T-cell (primary cell): ENCODE measurements around the gene CD70. TPM values are rescaled to one million over a fixed set of nuclear protein-coding genes. Genes with fewer than 3 reads are reported as not detected.

Experiments
- ATAC-seq, 4 experiments: fragments of 200-7000 bp in 3 of 4; fragments of 150-1000 bp in 1 of 4; cut with Tn5 transposase; replicated peaks in 1 of 4; 1 replicate in 3 of 4; 2 replicates in 1 of 4; pipeline ENCODE4 v1.10.0; 2021; ENCODE audit warnings: moderate library complexity in 3 of 4, mild to moderate bottlenecking in 2 of 4, moderate number of reproducible peaks in 1 of 4
- CTCF ChIA-PET, 2 donors: fragments of 300-600 bp; sonication (Branson Sonifier 250); formaldehyde crosslinking; loops; one replicate each; lab custom pipeline; 2022; ENCODE audit warnings: antibody characterized with exemption in 2 of 2; lab: Charles Lee
- POLR2A ChIA-PET, 2 donors: fragments of 300-600 bp; sonication (Branson Sonifier 250); formaldehyde crosslinking; loops; one replicate each; lab custom pipeline; 2022; ENCODE audit warnings: antibody characterized with exemption in 2 of 2; lab: Charles Lee
- DNase-seq, 35 experiments: peaks; one replicate each; pipeline versions ENCODE4 v3.0.0 to v3.0.0-alpha.2; 2013 to 2023
- H3K27ac ChIP-seq: one replicate; pipeline ENCODE4 v1.5.1; 2013; ENCODE audit warnings: low read length
- H3K27me3 ChIP-seq, 2 experiments: replicated peaks in 1 of 2; 1 replicate in 1 of 2; 2 replicates in 1 of 2; pipeline versions ENCODE4 v1.6.1 to v1.7.0; 2013; ENCODE audit warnings: low read length in 1 of 2, mixed read lengths in 1 of 2; ENCODE audit not compliant: control insufficient read depth in 2 of 2, insufficient read depth in 2 of 2; ENCODE audit errors: extremely low read depth in 1 of 2
- H3K36me3 ChIP-seq, 2 donors: 1 replicate in 1 of 2; 2 replicates in 1 of 2; pipeline versions ENCODE4 v1.6.1 to v1.7.0; 2013; ENCODE audit warnings: low read length in 1 of 2; ENCODE audit not compliant: control insufficient read depth in 2 of 2, insufficient read depth in 1 of 2; ENCODE audit errors: extremely low read depth in 1 of 2
- H3K4me1 ChIP-seq, 2 experiments: 1 replicate in 1 of 2; 2 replicates in 1 of 2; pipeline versions ENCODE4 v1.6.1 to v1.7.0; 2013; ENCODE audit warnings: low read length in 2 of 2, mixed read lengths in 1 of 2; ENCODE audit not compliant: insufficient read depth in 2 of 2, control insufficient read depth in 1 of 2; ENCODE audit errors: extremely low read depth in 1 of 2
- H3K4me3 ChIP-seq, 2 donors: 1 replicate in 1 of 2; 2 replicates in 1 of 2; pipeline versions ENCODE4 v1.5.1 to v1.7.0; 2013; ENCODE audit warnings: mild to moderate bottlenecking in 2 of 2, low read length in 1 of 2, moderate library complexity in 1 of 2; ENCODE audit not compliant: control insufficient read depth in 1 of 2; ENCODE audit errors: extremely low read depth in 1 of 2
- H3K9me3 ChIP-seq: 2 replicates; pipeline ENCODE4 v1.7.0; 2013
- H3K27ac Mint-ChIP-seq, 2 donors: one replicate each; pipeline ENCODE4 v1.8.0; 2020 to 2021; ENCODE audit warnings: mild to moderate bottlenecking in 2 of 2, mixed read lengths in 2 of 2
- H3K27me3 Mint-ChIP-seq, 2 donors: one replicate each; pipeline ENCODE4 v1.8.0; 2021 to 2022; ENCODE audit warnings: mixed read lengths in 2 of 2
- H3K36me3 Mint-ChIP-seq: one replicate; pipeline ENCODE4 v1.8.0; 2021; ENCODE audit warnings: mixed read lengths
- H3K4me1 Mint-ChIP-seq, 3 donors: one replicate each; pipeline ENCODE4 v1.8.0; 2020 to 2022; ENCODE audit warnings: mixed read lengths in 3 of 3, mild to moderate bottlenecking in 1 of 3
- H3K4me3 Mint-ChIP-seq, 3 donors: one replicate each; pipeline ENCODE4 v1.8.0; 2020 to 2022; ENCODE audit warnings: mild to moderate bottlenecking in 3 of 3, mixed read lengths in 3 of 3, moderate library complexity in 3 of 3
- H3K9me3 Mint-ChIP-seq, 3 donors: one replicate each; pipeline ENCODE4 v1.8.0; 2020 to 2022; ENCODE audit warnings: mixed read lengths in 3 of 3
- WGBS: methylation state at CpG from one replicate; pipeline ENCODE4 v1.1.5; 2013; ENCODE audit warnings: missing lambda C conversion rate; ENCODE audit not compliant: insufficient coverage; 5-methylcytosine and 5-hydroxymethylcytosine counted together
- total RNA-seq, 35 experiments: library from RNA in 6 of 35; stranded (reverse) in 6 of 35; fragments of 120-200 nt in 1 of 35; gene quantifications; one replicate each; pipeline versions ENCODE4 v1.2.1 to v1.2.4 and lab custom pipeline; 2013 to 2026

CD70 gene
- total RNA-seq, 5 donors from 2014 or later (not counting 1 experiment from before 2014, with no cell fraction given), result 1.9 to 4.3 (median 2.0) TPM

DNA sequence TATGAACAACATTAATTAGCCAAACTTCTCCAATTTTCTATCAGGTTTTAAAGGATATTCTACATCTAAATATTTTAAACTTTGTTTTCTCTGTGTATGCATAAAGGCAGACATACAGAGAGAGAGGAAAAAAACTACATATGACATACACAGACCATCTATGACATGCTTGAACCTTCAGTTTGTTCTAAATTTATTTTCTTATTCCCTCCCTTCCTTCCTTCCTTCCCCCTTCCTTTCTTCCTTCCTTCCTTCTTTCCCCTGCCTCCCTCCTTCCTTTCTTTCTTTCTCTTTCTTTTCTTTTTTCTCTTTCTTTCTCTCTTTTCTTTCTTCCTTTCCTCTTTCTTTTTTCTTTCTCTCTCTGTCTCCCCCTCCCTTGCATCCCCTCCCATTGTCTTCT, 35.8 kb upstream of the CD70 start:
- H3K9me3 ChIP-seq, result no peaks in the 10 kb centered on the region
- Mint-ChIP-seq H3K27ac (no peak overlapping the region), H3K4me1 (peaks cover 0 to 3% (median 1%) of the 10 kb centered on the region in 3 donors), H3K9me3 (peaks cover 0 to 4% (median 0%) of the 10 kb centered on the region in 3 donors), H3K27me3 (peaks cover 6 to 10% of the 10 kb centered on the region in 2 donors), H3K36me3 (no peaks in the 10 kb centered on the region), H3K4me3 (no peak overlapping the region)
- POLR2A ChIA-PET, result no interaction called here
- ATAC-seq, result no peak
- H3K4me1 ChIP-seq, result peaks cover 0 to under 1% of the 10 kb centered on the region in 2 experiments
- CTCF ChIA-PET, result no interaction called here
- no peak overlapping the region for H3K27ac ChIP-seq
- H3K27me3 ChIP-seq, result no peaks in the 10 kb centered on the region
- H3K4me3 ChIP-seq, result no peak overlapping the region
- DNase-seq, result no peak
- H3K36me3 ChIP-seq, result no peaks in the 10 kb centered on the region

DNA sequence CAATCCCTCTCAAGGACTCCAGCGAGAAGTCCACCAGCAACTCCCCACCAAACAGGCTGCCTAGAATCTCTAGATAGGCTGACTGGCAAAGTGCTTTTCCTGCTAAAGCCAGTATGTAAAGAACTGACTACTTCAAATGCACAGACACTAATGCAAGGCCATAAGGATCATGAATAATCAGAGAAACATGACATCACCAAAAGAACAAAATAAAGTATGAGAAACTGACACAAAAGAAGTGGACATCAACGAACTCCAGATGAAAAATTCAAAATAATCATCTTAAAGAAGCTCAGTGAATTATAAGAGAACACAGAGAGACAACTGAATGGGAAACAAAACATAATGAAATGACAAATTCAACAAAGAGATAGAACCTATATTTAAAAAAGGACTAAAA, 26.4 kb upstream of the CD70 start:
- H3K9me3 ChIP-seq, result peaks cover 6% of the 10 kb centered on the region
- no peak overlapping the region for H3K4me3 Mint-ChIP-seq
- no peaks in the 10 kb centered on the region for H3K36me3 Mint-ChIP-seq
- H3K36me3 ChIP-seq, result no peaks in the 10 kb centered on the region
- peaks cover 14 to 17% of the 10 kb centered on the region in 2 donors for H3K27me3 Mint-ChIP-seq
- ChIA-PET CTCF (interaction anchor here in 1 of 2 donors (0.5 kb wide), 1 partner anchor 254 kb away, joined by 5 read pairs; no protein-coding TSS in a partner anchor), POLR2A (interaction anchor here in 1 of 2 donors (0.6 kb wide), 1 partner anchor 1300 kb away, joined by 3 read pairs; no protein-coding TSS in a partner anchor)
- peaks cover 0 to 2% (median 0%) of the 10 kb centered on the region in 3 donors for H3K4me1 Mint-ChIP-seq
- 100% methylated on average over 1 of the region's 2 CpGs for WGBS
- H3K4me3 ChIP-seq, result no peak overlapping the region
- ATAC-seq (no peak), DNase-seq (no peak)
- H3K9me3 Mint-ChIP-seq, result peaks cover 7 to 24% (median 17%) of the 10 kb centered on the region in 3 donors
- H3K4me1 ChIP-seq, result no peaks in the 10 kb centered on the region
- peaks cover 0 to 10% of the 10 kb centered on the region in 2 experiments for H3K27me3 ChIP-seq
- H3K27ac ChIP-seq, result no peak overlapping the region
- no peak overlapping the region for H3K27ac Mint-ChIP-seq

DNA sequence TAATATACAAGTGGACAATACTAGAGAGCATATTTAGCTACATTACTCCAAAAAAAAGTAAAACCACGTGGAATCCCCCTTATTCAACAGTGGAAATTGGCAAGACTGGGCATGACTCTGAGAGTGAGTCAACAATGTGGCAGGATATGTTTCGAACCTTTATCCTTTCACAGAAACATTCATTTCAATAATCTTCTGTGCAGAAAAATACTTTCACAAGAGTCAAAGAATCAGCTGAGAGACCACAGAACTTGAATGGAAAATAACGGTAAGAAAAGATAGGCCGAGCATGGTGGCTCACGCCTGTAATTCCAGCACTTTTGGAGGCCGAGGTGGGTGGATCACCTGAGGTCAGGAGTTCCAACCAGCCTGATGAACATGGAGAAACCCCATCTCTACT, 25.1 kb upstream of the CD70 start:
- WGBS, result 28% methylated on average over 2 of the region's 6 CpGs
- no peak overlapping the region for H3K27ac Mint-ChIP-seq
- Histone ChIP-seq H3K4me3 (no peak overlapping the region), H3K27ac (no peak overlapping the region), H3K9me3 (peaks cover 6% of the 10 kb centered on the region), H3K4me1 (no peaks in the 10 kb centered on the region), H3K36me3 (no peaks in the 10 kb centered on the region), H3K27me3 (peaks cover 0 to 14% of the 10 kb centered on the region in 2 experiments)
- POLR2A ChIA-PET, result no interaction called here
- peaks cover 0 to 2% (median 0%) of the 10 kb centered on the region in 3 donors for H3K4me1 Mint-ChIP-seq
- peaks cover 23 to 24% of the 10 kb centered on the region in 2 donors for H3K27me3 Mint-ChIP-seq
- H3K36me3 Mint-ChIP-seq, result no peaks in the 10 kb centered on the region
- CTCF ChIA-PET, result no interaction called here
- peaks cover 7 to 24% (median 17%) of the 10 kb centered on the region in 3 donors for H3K9me3 Mint-ChIP-seq
- no peak overlapping the region for H3K4me3 Mint-ChIP-seq
- no peak for ATAC-seq
- no peak for DNase-seq

GRCh38 chr19:6613711-6614110, 22.8 kb upstream of the CD70 start:
- DNase-seq (no peak), ATAC-seq (no peak)
- no peak overlapping the region for H3K27ac ChIP-seq
- WGBS, result 25% methylated on average over 1 of the region's 6 CpGs
- H3K9me3 ChIP-seq, result no peaks in the 10 kb centered on the region
- no peaks in the 10 kb centered on the region for H3K4me1 ChIP-seq
- Mint-ChIP-seq H3K36me3 (no peaks in the 10 kb centered on the region), H3K27ac (no peak overlapping the region), H3K27me3 (peaks cover 37 to 39% of the 10 kb centered on the region in 2 donors), H3K4me3 (no peak overlapping the region), H3K4me1 (peaks cover 0 to 2% (median 0%) of the 10 kb centered on the region in 3 donors), H3K9me3 (peaks cover 7 to 13% (median 13%) of the 10 kb centered on the region in 3 donors)
- POLR2A ChIA-PET, result no interaction called here
- CTCF ChIA-PET, result no interaction called here
- H3K4me3 ChIP-seq, result no peak overlapping the region
- H3K36me3 ChIP-seq, result no peaks in the 10 kb centered on the region
- H3K27me3 ChIP-seq, result peaks cover 4 to 23% of the 10 kb centered on the region in 2 experiments

DNA sequence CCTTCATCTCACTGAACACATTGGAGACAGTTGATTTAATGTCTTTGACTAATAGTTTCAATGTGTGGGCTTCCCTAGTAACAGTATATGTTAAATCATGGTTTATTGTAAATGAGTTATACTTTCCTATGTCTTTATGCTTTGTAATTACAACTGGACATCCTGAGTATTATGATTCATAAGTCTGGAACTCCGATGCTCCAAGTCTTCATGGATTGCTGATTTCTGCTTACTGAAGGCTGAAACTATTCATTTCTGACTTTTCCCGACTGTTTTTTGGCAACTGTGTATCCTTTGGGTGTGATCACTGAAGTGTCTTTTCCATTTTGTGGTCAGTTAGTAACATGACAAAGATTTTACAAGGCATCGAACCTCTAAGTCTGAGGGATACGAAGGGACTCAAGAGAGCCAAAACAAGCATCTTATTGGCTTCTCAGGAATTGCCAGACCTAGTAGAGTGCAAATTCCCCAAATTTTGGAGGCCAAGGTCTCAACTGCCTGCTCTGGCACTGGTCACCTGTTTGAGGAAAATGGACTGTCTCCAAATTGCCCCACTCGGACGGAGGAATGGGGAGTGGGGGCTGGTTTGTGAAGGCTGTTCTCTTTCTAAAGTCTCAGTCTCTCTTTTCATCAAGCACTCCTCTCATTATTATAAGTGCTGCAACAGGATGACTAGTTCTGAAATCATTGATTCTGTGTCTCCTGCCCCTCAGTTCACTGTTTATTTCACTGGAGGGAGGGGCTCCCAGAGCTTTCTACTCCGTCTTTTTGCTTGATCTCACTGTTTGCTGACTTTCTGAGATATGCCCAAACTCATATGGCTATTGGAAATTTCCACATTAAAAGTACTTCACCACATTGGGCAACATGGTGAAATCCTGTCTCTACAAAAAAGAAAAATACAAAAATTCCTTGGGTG, 20.2 kb upstream of the CD70 start:
- H3K27ac ChIP-seq, result no peak overlapping the region
- no peak for DNase-seq
- no peak for ATAC-seq
- H3K36me3 Mint-ChIP-seq, result no peaks in the 10 kb centered on the region
- no peaks in the 10 kb centered on the region for H3K36me3 ChIP-seq
- H3K27ac Mint-ChIP-seq, result no peak overlapping the region
- H3K9me3 ChIP-seq, result no peaks in the 10 kb centered on the region
- peaks cover 0 to 2% (median 0%) of the 10 kb centered on the region in 3 donors for H3K4me1 Mint-ChIP-seq
- H3K4me1 ChIP-seq, result no peaks in the 10 kb centered on the region
- H3K9me3 Mint-ChIP-seq, result no peaks in the 10 kb centered on the region
- H3K27me3 Mint-ChIP-seq, result peaks cover 31 to 32% of the 10 kb centered on the region in 2 donors
- peaks cover 4 to 32% of the 10 kb centered on the region in 2 experiments for H3K27me3 ChIP-seq
- H3K4me3 ChIP-seq, result no peak overlapping the region
- ChIA-PET CTCF (no interaction called here), POLR2A (no interaction called here)
- 33% methylated on average over 4 of the region's 7 CpGs for WGBS
- H3K4me3 Mint-ChIP-seq, result no peak overlapping the region

DNA sequence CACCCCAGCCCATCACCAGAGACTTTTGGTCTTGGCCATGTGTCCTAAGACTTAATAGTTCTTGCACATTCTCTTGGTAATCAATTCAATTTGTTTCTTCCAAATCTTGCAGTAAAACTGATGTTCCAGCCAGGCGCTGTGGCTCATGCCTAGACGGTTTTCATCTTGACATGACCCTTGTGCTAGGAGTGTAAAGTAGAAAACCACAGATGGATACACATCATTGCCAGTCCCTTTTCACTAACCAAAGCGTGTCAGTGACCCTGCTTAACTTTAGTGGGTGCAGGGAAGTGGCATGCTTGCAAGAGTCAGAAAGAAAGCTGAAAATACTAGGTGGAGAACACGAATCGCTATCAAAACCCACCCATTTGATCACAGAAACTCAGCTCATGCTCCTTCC, 18.0 kb upstream of the CD70 start:
- 67% methylated on average over 2 of the region's 5 CpGs for WGBS
- DNase-seq (no peak), ATAC-seq (no peak)
- POLR2A ChIA-PET, result interaction anchor here in 1 of 2 donors (0.7 kb wide), 1 partner anchor 169 kb away, joined by 4 read pairs; no protein-coding TSS in a partner anchor
- Histone ChIP-seq H3K4me3 (no peak overlapping the region), H3K36me3 (no peaks in the 10 kb centered on the region), H3K27ac (no peak overlapping the region), H3K9me3 (no peaks in the 10 kb centered on the region), H3K4me1 (peaks cover 0 to 1% of the 10 kb centered on the region in 2 experiments), H3K27me3 (peaks cover 4 to 24% of the 10 kb centered on the region in 2 experiments)
- Mint-ChIP-seq H3K4me3 (no peak overlapping the region), H3K36me3 (no peaks in the 10 kb centered on the region), H3K27me3 (peaks cover 27 to 31% of the 10 kb centered on the region in 2 donors), H3K4me1 (peaks cover 2 to 7% (median 5%) of the 10 kb centered on the region in 3 donors), H3K27ac (no peak overlapping the region), H3K9me3 (no peaks in the 10 kb centered on the region)
- CTCF ChIA-PET, result interaction anchor here in 1 of 2 donors (0.6 kb wide), 1 partner anchor 10 kb away, joined by 3 read pairs; no protein-coding TSS in a partner anchor
